NCI-H510A (cell line): ENCODE results near the gene KCND3.
"Not testable (repeated sequence)": the region's sequence is repeated elsewhere in the genome, so short reads cannot be mapped to it uniquely, and the experiment has no call there.

Experiments used
- DNase-seq: peaks from one replicate; lab custom pipeline; 2025; lab: John Stamatoyannopoulos, UW

The KCND3 gene

DNA sequence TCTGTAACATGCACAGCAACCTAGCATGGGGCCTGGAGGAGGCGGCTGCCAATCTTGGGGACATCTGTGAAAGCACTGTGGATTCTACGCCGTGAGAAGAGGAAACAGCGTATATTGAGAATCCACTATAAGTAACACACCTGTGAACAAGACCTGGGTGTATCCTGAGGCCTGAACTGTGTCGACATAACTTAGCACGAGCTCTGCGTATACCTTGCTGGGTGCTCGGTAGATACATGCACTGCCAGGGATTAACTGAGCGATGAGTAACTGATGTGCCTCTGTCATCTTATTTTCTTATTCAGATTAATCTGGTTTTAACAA, 175.2 kb downstream of the KCND3 start:
- DNase-seq = no peak

DNA sequence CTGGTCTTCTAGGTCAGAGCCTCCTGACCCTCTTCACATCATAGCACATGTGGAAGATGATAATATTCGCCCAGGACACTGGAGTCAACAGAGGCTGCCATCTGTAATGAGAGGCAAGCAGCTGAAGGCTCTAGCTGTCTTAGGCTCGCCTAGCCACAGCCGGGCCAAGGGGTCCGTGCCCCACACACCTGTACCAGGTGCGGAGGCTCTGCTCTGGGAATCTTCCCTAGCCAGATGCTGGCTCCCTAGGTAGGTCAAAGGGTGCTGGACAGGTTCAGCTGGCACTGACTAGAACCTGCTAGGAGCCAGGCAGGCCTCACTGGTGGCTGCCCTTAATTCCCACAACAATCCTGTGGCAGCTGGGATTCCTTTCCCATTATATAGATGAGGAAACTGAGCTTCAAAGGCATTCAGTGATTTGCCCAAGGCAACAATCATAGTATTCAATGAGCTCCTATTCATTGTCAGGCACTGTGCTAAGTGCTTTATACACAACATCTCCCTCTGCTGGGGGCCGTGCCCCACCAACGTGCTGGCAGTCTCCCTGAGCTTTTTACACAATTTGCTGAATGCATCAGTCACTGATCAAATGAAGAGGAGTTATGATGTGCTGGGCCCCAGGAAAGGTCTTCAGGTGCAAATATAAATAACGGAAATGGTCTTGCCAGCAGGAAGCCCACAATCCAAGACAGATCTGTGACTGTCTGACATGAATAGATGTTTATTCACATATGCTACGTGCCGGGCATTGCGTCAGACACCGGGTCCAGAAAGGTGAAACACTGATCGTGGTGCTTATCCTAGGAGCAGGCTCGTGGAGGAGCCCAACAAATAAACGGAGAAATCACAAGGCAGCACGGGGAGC, 175.8 kb downstream of the KCND3 start:
- DNase-seq = no peak

DNA sequence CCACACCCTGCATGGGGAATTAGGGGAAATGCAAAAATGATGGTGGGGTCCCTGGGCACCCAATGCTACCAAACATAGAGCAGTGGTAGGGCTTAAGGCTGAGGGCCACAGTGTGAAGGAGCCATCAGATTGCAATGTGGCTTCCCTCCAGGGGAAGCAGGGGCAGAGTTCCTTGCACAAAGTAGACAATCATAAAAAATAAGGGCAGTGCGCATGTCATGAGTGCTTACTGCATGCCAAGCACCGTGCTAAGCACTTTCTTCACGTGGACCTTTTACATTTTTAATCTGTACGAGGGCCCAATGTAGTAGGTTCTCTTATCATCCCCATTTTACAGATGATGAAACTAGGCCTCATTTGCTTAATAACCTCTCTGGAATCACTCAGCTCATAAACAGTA, 177.2 kb downstream of the KCND3 start:
- no peak for DNase-seq

DNA sequence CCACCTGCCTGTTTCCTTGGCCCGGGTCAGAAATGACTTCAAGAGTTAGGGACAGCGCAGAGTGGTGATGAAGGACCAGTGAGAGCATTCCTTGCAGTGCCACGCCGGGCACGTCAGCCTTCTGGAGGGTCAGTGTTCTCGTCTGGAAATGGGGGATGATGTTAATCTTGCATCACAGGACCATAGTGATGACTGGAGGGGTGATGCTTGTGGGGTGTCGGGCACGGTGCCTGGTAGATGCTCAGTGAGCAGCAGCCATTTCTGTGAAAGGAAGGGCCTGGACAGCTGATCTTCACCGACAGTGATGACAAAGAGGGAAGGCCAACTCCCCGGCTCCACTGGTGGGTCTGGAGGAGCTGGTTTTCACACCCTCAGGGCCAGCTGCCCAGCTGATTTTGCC, 177.6 kb downstream of the KCND3 start:
- no peak for DNase-seq

DNA sequence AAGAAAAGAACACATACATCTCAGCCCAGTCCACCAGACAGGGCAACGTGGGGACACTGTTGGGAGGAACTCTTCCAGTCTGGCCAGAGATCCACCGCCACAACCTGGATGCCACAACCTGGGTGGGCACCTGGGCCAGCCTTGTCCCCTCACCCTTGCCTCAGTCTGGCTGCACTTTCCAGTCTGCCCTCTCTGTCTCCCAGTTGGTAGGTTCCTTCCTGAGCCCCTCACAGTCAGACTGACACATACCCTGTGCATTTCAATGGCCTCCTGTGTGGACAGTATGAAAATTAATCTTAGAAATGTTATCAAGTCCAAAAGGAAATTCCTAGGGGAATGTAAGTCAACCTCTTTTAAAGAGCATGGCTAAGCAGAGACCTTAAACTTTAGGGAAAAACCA, 184.2 kb downstream of the KCND3 start:
- DNase-seq = no peak

DNA sequence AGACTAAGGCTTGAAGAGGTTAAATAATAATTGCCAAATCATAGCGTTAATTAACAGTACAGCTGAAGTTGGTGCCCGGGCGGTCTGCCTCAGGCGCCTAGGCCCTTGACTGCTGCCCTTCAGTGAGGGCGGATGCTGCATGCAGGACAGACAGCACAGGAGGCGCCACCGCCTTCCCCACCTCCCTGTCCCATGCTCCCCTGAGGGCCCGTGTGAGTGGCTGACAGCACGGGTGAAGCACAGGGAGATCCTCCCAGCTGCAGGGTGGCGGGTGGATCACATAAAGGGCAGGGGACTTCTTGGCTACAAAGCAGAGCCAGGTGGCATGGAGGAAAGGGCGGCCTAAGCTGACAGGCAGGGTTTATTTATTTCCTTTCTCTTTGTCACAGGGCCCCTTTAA, 184.7 kb downstream of the KCND3 start:
- DNase-seq = no peak

DNA sequence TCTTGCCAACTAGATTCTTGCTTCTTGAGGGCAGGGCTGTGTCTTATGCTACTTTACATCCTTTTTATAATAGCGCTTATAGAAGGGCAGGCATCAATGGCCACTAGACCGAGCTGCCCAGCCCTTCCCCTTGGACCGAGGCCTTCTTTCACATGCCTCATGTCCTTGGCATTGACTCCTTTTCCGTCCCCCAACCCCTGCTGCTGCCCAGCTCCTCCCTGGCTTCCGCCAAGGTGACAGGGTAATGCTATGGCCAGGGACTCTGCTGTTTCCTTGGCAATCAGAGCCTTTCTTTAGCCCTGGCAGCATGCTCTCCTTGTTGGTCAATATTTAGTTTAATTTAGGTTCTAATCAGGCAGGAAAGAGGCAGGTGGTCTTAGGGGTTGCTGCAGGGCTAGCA, 185.5 kb downstream of the KCND3 start:
- DNase-seq = no peak

DNA sequence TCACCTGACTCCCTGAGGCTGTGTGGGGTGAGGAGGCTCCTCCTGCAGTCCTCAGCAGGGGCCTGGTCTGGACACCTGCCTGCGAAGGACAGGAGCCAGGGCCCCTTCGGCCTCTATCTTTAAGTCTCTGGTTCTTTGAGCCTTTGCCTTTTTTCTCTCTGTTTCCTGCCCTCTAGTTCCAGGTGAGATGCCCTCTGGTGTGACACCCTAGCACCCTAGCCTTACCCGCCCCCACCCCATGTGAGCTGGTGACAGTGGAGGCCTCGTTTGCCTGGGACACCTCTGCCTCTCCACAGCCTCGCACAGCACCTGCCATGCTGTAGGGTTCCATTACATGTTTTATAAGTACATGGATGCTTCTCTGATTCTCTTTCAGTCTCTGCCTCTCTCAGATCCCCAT, 186.5 kb downstream of the KCND3 start:
- no peak for DNase-seq

DNA sequence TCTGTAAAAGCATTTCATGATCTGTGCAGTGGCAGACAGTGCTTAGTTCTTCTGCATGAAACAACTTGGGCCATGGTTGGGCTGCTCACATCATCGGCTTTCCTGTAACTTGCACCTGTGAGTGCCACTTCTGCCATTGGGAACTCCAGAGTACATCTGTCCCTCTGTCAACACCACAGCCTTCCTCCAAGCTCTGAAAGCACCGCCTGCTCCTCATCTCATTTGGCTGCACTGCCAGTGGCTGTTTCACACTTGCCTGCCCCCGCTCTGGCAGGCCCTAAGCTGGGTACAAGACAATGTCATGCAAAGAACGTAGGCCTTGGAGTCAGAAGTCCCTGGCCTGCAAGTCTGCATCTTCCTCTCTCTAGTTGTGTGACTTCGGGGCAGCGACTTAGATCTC, 187.4 kb downstream of the KCND3 start:
- DNase-seq = no peak

DNA sequence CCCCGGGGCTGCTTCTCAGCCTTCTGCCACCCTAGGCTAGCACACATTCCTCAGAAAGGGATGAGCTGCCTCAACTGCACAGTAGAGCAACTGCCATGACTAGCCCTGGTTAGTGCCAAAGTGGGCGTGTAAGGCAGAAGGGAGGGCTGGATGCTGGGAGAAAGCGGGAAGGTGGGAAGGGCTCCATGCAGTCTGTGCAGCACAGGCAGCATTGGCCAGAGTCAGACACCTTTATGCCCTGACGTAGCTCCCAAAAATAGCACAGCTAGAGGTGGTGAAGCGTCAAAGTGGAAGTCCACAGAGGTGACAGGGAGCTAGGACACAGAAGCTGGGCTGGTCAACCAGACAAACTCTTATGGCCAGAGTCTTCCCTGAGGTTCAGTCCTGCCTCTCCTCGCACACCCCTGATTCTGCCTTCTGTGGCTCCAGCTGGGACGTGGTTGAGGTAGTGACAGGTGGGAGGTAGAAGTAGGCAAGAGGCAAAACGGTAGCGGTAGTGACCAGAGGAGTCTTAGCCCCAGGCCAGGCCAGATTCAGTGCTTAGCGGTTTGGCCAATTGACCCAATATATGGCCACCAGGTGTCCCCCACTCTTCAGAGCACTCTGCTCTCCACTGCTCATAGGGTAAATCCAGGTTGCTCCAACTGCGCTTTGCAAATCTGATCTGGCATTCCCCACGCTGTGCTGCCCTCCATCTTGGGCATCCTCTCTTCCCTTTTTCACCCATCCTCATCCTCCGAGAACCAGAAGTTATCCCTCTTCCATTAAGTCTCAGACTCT, 188.2 kb downstream of the KCND3 start:
- no peak for DNase-seq

DNA sequence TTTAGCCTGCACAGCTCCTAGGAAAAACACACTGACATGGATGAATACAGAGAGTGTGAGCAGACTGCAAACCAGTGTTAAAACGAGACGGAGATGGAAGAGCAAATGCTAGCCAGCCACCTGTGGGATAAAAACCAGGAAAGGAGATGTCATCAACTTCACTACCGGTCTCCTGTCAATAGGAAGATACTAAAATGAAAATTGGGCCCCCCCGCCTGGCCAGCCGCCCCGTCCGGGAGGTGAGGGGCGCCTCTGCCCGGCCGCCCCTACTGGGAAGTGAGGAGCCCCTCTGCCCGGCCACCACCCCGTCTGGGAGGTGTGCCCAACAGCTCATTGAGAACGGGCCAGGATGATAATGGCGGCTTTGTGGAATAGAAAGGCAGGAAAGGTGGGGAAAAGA, 189.7 kb downstream of the KCND3 start:
- DNase-seq = not testable (repeated sequence)

DNA sequence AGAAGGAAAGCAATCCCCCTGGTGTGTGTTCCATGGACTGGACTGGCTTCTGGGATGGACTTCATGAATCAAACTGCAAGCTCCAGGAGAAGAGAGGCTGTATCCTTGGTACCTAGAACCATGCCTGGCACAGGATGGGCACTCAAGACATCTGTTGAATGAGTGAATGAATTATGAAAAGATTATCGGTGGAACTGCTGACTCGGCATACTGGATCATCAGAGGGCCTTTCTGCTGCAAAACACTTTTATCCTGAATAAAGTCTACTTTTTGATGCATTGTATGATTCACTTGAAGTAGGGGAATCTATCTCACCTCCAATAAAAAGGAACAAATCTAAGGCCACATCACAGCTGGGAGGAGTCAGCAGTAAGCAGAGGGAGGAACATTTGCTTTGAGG, 190.9 kb downstream of the KCND3 start:
- DNase-seq = no peak

DNA sequence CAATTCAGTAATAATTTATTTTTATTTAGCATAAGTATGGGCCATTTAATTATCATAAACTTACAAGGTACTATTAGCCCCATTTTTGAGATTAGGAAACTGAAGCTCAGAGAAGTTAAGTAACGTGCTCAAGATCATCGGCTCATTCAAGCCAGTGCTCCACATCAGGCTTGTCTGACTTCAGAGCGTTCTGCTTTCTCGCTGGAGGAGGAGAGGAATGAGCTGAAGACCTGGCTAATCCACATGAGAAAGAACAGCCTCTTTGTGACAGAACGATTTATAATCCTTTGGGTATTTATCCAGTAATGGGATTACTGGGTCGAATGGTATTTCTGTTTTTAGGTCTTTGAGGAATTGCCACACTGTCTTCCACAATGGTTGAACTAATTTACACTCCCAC, 194.1 kb downstream of the KCND3 start:
- no peak for DNase-seq

DNA sequence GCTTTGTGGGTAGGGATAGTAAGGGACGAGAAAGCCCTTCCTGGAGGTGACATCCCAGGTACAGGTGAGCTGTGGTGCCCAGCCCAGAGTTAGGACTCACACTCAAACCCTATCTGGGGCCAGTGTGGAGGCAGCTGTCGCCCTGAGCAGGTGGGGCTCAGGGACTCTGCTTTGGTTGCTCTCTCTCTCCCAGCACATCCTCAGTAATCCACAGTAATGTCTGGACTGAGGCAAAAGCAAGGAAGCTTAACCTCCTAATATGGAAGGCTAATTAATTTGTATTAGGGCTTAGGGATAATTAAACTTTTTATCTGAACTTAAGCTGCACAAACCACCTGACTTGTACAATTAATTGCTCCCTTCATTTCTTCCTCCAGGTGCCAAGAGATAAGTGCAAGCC, 195.5 kb downstream of the KCND3 start:
- DNase-seq = no peak

DNA sequence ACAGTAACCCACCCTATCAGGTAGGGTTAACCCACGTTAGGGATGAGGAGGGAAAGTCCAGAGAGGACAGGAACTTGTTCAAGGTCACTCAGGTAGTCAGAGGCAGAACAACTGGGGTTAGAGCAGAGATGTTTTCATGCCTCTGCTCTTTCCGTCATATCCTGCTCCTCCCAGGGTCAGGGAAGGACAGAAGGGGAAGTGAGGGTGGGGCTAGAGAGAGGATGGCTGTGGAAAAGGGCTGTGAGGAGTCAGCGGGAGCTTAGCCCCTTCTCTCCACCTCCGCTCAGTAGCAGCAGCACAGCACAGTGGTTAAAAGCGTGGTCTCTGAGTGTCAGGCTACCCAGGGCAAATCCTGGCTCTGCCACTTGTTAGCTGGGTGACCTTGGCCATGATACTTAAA, 197.2 kb downstream of the KCND3 start:
- no peak for DNase-seq

DNA sequence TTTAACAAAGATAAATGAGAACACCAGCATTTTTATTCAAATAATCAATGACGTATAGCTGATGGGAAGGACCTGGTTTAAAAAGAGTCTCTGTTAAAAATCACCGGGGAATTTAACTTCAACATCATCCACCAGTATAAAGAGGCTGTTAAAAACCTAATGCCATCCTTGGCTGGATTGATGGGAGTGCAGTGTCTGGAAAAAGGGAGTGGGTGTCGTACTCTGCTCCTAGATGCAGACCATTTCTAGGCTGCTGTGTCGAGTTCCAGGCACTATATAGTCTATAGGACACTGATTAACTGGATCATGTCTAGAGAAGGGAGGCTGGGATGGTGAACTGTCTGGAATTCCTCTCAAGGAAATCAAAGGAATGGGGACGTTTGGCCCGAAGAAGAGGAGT, 197.7 kb downstream of the KCND3 start:
- no peak for DNase-seq

DNA sequence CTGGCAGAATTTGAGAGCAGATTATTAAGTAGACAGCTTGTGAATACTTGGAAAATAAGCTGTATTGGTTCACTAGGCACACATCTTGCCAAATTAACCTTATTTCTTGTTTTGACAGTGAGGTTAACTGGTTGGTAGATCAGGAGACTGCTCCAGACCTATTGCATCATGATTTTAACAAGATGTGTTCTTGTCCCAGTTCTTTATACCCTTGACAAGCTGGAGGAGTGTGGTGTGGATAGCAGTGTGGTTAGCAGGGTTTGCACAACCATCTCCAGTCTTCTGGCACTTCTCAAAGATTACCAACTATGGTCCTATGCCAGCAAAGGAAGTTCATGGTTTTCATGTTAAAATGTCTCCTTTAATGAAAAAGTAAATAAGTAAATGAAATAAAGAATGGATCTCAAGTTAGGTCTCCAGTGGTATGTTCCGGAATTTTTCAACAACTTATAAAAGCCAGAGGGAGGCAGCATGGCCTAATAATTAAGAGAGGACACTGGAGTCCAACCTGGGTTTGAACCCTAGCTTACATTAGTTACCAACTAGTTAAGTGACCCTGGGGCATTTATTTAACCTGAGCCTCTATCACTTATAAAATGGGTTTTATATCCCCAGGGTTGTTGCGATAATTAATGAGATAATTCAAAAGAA, 199.7 kb downstream of the KCND3 start:
- DNase-seq = no peak

DNA sequence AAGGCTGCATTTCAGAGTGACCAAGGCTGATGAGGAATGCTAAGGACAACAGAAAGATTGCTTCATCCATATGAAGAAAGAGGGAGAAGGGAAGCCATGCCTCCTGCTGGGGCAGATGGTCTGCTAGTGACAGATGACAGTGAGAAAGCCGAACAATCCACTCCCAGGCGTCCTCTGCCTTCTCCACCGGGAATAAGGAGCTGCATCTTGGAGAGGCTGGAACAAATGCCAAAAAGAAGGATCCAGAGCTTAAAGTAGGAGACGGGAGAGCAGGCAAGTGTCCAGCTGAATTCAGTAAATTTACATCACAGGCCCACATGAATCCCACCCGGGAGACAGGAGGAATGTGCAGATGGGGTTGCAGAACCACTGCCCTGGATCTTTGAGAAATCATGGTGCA, 200.3 kb downstream of the KCND3 start:
- no peak for DNase-seq

DNA sequence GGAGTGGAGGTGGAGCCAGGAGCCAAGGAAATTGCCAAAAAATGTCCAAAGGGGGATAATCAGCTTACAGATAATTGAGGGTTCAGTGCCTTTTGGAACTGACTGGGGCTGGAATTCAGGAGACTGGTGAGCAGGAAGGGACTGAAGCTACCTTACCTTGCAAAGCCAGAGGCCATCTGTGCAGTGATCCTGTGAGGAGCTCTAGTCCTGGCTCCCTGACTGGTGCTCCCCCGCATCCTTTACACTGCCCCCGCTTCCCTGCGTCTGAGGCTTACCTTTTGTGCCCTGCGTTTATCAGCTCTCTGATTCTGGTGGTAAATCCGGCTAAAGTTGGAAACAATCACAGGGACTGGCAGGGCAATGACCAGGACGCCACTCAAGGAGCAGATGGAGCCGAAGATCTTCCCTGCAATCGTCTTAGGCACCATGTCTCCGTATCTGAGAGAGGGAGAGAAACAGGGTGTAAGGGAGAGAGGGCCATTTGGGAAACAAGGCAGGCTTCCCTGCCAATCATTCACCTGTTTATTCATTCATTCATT, 202.7 kb downstream of the KCND3 start:
- DNase-seq = no peak

DNA sequence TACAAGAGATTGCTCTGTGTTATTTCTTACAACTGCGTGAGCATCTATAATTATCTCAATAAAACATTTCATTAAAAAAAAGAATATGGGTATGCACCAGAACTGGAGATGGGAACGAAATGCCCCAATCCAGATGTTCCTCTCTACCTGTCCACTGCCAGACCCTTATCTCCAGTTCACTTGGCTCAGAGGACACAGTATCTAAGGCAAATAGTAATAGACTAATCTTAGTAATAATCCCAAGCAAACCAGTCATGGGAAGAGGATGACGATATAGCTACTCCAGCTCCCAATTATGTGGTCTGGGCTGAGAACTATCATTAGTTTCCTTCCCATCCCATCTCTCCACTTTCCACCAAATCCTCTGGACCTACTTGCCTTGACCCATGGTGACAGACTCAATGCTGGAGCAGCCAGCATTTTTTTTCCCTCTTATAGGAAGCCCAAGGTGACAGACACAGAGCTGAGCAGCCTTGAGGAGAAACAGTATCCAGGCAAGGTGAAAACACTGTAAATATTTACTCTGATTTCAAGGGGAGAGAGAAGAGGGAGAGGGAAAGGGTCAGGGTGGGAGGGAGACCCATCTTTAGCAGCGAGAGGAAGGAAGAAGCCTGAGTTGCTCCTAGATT, 205.1 kb downstream of the KCND3 start:
- no peak for DNase-seq

DNA sequence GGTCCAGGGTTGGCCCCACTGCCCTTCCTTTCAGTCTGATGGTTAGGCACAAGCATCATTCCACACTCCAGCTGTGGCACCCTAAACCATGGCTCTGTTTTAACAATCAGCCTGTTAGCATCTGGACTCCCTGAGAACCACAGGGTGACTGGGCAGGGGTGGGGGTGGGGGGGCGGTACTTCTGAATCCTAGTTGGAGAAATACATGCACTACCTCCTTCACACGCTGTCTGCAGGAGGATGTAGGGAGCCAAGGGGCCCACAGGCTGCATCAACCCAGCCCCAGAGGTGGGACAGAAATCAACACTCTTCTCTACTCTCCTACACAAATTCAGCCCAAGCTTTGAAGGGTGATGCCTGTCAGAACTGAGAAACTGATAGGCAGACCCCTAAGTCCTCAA, 209.9 kb downstream of the KCND3 start:
- no peak for DNase-seq

DNA sequence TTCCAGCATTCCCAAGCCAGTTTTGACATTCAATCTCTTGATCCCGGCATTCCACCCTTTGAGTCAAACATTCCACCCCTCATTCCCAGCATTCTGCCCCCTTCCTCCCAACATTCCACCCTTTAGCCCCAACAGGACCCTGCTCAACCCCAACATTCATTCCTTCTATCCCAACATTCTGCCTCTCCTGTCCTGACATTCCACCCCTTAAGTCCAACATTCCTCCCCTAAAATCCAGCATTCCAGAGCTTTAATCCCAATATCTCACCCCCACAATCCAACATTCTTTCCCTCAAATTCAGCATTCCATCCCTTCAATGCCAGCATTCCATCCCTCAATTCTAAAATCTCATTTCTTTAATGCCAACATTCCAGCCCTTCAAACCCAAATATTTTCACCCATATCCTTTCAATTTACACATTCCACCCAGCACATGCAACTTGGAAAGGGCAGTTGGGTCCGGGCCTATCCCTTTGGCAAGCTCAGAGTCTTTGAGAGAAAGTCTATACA, 210.9 kb downstream of the KCND3 start:
- DNase-seq = no peak
